ENCODE results near the gene LILRA5.
"Not testable (repeated sequence)": the region's sequence is repeated elsewhere in the genome, so short reads cannot be mapped to it uniquely, and the experiment has no call there.

The LILRA5 gene

DNA sequence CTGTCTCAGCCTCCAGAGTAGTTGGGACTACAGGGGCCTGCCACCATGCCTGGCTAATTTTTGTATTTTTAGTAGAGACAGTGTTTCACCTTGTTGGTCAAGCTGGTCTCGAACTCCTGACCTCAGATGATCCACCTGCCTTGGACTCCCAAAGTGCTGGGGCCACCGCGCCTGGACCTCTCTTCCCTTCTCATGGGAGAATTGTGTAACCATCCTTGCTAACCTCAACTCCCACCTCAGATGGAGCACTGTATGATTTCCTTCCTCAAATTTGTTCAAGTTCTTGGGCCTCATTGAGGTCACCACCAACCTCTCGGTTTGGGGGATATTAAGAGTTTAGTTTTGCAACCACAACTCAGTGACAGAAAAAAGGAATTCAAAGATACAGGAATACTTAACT, 10.7 kb downstream of the LILRA5 start:
- no peak for DNase-seq (ENCODE audit: low read depth)

DNA sequence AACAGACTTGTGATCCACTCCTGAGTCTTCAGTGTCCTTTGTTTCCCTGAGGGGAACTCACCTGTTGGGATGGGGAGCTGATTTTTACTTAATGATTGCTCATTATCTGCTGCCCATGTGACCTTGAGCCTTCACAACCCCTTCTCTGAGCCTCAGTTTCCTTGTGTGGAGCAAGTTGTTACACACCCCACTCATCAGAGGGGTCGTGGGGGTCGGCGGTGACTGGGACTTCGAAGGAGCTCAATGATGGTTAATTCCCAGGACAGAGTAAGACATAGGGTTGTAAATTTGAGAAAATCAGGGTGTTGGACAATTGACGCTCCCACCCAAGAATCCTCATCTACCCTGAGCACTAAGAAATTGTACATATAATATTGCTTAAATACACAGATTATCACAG, 13.5 kb downstream of the LILRA5 start:
- DNase-seq (ENCODE audit: low read depth): no peak

DNA sequence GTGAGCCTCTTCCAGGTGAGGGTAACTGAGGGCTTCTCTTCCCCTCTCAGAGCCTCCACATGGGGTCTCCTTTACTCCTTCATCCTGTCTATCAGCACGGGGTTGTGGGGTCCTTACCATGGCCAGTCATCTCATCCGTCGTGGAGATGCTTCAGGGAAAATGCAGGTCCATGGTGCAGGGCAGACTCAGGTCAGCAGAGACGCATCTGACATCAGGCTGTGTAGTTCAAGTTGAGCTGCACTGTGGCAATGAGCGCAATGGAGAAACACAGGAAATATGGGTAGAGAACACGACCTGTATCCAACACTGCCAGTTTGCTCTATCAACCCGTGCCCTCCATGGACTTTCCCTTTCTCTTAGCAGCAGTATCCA, 13.9 kb downstream of the LILRA5 start:
- DNase-seq (ENCODE audit: low read depth): no peak

DNA sequence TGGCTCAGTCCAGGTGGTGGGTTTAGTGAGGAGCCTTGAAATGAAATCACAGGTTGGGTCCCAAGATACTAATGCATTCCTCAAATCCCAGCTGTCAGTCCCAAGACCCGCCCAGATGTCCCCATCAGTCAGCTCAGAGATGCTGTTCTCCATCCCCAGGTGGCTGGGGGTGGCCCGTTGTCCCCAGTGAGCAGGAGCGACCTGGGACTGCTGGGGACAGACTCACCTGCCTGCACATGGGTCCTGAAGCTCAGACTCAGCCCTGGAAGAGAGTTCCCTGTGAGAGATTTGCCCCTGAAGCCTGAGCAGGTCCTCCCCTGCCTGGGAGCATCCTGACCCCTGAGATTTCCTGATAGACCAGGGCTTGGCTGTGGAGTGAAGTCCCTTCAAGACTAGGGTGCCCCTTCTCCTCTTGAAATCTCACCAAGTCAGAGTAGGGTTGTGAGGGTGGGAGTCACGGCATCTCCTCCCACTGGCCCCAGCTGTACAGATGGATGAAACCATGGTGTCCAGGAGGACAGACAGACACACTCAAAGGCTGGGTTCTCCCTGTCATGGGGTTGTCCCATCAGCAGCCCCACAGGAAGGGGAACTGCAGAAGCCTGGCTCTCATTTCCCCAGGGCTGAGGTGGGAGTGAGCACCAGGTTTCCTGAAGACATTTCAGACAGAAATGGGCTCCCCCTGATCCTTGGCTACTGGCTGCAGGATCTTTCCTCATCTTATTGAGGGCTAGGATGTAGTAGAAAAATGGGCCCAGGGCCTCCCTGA, 14.4 kb downstream of the LILRA5 start:
- DNase-seq (ENCODE audit: low read depth): no peak

DNA sequence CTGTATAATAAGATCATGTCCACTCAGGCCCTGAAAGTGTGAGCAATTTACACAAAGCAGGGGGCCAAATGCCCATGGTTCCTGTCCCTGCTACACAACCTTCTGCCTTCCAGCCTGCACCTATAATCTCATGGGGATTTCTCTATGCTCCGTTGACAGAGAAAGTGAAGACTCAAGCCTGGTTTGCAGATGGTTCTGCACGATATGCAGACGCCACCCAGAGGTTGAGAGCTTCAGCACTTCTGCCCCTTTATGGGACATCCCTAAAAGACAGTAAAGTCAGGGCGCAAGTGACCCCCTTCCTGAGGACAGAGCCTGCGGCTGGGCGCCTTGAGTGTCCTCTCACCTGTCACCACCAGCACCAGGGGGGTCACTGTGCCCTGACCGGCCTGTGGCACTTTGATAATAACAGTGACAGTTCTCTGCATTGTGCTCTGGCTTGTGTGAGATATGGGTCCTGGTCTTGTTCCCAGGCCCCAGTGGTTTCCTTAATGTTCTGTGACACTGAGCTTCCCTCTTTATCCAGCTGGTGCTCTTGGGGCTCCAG, 15.1 kb downstream of the LILRA5 start:
- DNase-seq (ENCODE audit: low read depth): no peak

DNA sequence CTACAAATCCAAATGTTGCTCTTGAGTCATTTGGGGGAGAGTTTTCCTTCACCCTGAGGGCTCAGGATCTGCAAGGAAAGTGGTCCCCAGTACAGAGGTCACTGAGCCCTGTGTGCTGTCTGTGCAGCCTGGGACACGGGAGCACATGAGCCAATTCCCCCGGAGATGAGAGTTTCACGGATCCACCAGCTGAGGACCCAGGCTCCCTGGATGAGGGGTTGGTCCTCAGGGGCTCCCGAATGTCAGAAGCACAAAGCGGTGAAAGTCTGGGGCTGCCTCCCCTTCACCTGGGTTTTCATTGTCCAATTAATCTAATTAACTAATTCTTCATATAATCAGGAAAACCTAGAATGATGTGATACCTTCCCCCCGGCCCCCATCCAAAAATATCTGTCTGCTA, 18.4 kb downstream of the LILRA5 start:
- DNase-seq (ENCODE audit: low read depth): no peak

DNA sequence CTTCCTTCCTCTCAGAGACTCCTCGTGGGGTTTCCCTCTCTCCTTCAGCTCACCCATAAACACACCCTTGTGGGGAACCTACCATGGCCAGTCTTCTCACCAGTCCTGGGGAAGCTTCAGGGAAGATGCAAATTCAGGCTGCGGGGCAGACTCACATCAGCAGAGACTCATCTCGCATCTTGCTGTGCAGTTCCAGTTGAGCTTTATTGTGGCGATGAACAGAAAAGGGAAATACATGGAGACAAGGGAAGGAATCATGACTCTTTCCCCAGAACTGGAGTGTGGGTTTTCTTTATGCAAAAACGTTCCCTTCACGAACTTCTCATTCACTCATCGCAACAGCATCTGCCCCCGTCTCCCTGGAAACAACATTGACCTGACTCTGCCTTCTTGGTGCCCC, 23.8 kb downstream of the LILRA5 start:
- not testable (repeated sequence) for DNase-seq (ENCODE audit: low read depth)

DNA sequence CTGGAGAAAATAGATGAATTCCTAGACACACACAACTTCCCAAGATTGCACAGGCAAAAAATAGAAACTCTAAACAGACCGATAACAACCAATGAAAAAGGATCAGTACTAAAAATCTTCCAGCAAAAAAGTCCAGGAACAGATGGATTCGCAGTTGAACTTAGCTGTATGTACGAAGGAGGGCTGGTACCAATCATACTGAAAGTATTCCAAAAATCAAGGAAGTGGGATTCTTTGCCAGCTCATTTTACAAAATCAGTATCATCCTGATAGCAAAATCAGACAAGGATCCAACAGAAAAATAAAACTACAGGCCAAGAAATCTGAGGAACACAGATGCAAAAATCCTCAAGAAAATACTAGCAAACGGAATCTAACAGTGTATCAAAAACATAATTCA, 25.5 kb downstream of the LILRA5 start:
- no peak for DNase-seq (ENCODE audit: low read depth)

DNA sequence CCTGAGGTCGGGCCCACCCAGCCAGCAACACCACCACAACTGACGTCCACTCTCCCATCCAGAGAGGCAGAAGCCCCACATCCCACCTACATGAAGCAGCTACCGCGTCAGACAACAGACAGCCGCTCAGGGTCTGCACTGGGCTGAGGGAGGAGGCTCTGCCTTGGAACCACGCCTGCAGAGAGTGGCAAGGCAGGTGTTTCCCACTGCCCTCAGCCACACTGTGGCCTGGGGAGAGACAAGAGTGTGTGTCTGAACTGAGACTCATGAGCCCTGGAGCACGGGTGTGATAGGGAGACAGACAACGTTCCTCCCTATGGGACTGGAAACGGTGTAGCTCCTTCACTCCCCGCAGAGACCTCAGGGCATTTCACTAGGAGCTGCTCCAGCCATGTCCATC, 26.7 kb downstream of the LILRA5 start:
- not testable (repeated sequence) for DNase-seq (ENCODE audit: low read depth)

DNA sequence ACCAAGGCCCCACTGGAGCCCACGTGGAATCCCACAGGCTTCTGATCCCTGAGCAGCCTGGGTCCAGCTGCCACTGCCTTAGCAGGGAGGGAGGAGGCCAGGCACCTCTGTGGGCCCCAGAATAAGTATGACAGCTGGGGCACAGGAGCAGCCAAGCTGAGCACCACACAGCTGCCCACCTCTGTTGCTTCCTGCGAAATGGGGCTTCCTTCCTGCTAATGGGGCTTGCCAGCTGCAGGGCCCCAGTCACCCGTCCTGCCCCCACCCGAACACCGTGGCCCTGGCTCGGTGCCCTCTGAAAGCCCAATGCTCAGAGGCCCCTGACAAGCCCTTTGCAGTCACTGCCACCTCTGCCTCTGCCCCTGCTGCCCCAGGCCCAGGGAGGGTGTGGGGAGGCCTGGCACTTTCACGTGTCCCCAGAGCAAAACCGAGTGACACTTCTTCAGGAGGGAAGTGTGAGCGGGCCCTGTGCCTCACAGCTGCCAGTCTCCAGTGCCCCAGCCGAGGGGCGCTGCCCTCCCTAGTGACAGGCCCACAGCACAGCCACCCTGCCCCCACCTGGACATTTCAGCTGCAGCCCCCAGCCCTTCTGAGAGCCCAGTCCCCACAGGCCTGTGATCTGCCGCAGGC, 27.4 kb downstream of the LILRA5 start:
- not testable (repeated sequence) for DNase-seq (ENCODE audit: low read depth)

DNA sequence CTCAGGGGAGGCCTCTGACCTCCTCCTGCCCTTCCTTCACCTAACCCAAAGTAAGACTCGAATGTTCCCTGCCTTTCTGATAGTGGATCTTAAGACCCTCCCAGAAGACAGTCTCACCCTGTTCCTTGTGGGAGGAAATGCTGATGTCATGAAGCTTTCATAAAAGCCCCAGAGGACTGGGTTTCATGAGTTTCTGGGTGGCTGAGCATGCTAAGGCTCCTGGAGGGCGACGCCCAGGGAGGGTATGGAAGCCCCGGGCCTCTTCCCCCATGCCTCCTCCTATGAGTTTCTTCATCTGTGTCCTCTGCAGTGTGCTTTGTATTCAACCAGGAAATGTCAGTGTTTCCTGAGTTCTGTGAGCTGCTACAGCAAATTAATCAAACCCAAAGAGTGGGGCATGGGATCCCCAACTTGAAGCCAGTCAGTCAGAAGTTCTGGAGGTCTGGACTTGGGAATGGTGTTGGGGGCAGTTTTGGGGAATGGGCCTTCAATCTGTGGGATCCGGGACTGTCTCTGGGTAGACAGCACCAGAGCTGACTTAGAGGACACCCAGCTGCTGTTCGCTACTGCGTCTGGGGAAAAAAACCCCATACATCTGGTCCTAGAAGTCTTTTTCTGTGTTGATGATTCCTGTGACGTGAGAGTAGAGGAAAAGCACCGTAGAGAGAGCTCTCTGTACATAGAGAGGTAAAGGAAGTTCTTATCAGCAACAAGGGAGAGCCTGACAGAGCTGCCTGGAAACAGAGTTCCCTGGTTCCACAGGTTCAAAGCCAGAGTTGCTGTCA, 30.1 kb downstream of the LILRA5 start:
- no peak for DNase-seq (ENCODE audit: low read depth)

DNA sequence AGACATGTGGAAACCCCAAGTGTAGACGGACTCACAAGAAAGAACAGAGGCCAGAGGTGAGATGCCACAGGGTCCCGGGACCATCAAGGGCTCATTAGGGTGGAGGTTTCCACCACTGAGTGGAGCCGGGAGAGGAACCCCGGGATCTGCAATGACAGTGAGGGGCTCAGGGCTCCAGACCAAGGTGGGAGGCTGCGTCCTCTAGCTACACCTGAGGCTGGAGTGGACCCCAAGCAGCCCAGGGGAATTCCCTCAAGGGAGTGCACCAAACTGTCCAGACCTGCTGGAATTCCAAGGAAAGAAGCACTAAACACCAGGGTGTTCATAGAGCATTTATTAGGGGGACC, 31.3 kb downstream of the LILRA5 start:
- DNase-seq (ENCODE audit: low read depth): not testable (repeated sequence)

DNA sequence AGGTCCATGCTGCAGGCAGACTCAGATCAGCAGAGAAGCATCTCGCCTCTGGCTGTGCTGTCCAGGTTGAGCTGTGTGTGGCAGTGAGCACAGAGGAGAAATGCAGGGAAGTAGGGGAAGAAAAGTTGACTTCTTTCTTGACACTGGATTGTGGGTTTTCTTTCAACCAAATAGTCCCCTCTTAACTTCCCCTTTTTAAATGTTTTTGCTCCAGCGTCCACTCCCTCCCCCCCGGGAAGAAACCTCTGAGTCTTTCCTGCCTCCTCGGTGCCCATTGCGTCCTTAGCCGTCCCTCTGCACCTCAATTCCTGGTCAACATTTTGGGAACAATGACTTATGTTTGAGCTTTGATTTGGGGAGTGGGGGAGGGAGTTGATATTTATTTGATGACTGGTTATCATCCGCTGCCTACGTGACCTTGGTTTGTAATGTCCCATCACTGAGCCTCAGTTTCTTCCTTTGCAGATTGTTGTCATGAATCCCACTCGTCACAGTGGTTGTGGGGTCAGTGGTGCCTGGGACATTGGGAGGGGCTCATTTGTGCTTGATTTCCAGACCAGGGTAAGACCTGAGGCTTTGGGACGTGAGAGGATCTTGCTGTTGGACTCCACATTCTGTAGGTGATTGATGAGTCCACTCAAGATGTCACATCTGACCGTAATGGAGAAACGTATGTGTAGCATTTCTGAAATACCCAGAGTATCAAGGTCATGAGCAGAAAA, 31.8 kb downstream of the LILRA5 start, which contains the start of gene LILRB2:
Gene LILRB2 (minus strand): TSS at position 104 of the 722 bp plus-strand sequence. CDS start 614 bp downstream, outside the sequence.
- DNase-seq (ENCODE audit: low read depth): no peak

DNA sequence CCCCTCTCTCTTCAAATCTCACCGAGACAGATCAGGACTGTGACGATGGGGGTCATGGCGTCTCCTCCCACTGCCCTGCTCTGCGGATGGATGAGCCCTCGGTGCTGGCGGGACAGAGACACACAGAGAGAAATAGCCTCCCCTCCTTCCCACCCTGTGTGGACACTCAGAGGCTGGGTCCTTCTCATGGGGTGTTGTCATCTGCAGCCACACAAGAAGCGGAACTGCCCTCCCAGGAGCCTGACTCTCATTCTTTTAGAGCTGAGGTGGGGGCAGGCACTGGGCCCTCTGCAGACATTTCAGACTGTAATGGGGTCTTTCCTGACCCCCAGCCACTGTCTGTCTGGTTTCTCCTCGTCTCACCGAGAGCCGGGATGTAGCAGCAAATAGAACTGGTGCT, 32.5 kb downstream of the LILRA5 start:
- not testable (repeated sequence) for DNase-seq (ENCODE audit: low read depth)

DNA sequence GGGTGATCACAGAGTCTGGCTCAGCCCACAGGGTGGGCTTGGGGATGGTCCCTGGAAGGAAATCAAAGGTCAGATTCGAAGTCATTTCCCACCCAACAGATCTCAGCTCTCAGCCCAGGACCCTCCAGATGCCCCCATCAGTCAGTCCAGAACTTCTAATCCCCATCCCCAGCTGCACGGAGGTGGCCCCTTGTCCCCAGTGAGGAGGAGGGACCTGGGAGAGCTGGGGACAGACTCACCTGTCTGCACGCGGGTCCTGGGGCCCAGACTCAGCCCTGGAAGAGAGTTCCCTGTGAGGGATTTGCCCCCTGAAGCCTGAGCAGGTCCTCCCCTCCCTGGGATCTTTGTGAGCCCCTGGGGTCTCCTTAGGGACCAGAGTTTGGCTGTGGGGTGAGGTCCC, 32.9 kb downstream of the LILRA5 start:
- not testable (repeated sequence) for DNase-seq (ENCODE audit: low read depth)

DNA sequence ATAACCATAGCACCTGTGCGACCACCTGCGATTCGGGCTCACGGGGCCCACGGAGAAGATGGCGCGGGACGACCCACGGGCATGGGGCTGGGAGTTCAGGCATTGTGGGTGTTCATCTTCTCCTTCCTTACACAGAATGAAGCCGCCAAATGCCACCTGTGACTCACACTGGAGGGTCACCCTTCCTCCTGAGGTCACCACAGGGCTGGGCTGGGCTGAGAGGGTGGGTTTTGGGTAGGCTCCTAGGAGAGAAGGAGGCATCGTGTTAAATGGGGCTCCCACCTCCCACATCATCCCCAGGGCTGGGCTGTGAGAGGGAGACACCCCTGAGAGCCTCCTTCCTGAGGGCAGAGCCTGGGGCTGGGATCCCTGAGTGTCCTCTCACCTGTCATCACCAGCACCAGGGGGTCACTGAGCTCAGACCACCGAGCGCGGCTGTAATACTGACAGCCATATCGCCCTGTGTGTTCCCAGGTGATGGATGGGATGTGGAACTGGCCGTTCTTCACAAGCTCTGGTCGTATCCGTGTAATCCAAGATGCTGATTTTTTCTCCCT, 33.5 kb downstream of the LILRA5 start:
- no peak for DNase-seq (ENCODE audit: low read depth)

DNA sequence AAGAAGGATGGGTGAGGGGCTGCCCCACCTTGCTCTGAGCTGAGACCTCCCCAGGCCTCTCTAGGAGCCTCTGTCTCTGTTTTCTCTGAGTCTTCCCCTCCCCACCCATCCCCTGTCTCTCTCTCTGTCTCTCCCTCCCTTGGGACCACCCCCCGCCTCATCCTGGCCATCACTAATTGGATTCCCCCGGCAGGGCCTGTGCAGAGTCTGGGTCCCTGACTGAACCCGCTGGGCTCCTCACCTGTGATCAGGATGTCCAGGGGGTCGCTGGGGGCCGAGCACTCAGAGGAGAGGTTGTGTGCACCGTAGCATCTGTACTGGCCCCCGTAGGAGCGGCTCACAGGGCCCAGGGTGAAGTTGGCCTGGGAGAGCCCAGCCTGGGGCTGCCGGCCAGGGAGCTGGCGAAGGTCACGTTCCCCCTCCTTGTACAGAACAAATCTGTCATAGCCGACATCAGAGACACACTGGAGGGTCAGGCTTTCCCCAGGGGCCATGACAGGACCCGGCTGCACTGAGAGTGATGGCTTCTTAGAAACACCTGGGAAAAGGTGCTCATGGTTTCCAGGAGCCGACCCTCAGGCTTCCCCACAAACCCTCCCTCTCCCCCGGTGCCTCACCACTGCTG, 34.3 kb downstream of the LILRA5 start:
- not testable (repeated sequence) for DNase-seq (ENCODE audit: low read depth)

DNA sequence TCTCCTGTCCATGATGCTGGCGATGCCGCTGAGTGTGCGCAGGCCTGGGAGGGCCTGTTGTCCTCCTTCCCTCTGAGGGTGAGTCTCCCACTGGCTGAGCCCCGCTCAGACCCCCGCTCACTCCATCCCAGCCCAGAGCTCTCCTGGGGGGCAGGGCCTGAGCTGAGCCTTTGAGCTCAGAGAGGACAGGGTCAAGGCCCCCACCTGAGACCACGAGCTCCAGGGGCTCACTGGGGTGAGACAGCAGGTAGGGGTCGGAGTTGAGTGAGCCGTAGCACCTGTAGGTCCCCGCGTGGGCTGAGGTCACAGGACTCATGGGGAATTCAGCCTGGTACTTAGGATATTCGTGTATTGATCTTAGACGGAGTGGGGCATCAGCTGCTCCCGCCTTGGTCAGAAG, 34.9 kb downstream of the LILRA5 start:
- not testable (repeated sequence) for DNase-seq (ENCODE audit: low read depth)

DNA sequence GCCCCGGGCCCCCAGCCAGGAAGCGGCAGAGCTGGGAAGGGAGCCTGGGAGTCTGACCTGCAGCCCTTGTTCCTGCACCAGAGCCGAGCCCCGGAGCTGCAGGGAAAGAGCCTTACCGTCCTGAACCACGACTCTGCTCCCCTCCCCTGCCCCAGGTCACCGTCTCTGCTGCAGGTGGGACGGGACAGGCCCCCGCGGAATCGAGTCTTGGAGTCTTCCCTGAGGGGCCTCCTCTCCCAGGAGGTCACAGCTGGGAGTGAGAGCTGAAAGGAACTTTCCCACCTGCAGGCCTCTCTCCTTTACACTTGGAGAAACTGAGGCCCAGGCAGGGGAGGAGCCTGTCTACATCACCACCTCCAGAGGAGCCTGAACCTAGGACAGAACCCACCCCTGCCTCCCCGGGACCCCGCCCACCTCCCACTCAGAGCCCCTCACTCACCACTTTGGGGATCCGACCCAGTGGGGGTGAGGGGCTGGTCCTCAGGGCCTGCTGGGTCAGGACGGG, 35.8 kb downstream of the LILRA5 start:
- not testable (repeated sequence) for DNase-seq (ENCODE audit: low read depth)

DNA sequence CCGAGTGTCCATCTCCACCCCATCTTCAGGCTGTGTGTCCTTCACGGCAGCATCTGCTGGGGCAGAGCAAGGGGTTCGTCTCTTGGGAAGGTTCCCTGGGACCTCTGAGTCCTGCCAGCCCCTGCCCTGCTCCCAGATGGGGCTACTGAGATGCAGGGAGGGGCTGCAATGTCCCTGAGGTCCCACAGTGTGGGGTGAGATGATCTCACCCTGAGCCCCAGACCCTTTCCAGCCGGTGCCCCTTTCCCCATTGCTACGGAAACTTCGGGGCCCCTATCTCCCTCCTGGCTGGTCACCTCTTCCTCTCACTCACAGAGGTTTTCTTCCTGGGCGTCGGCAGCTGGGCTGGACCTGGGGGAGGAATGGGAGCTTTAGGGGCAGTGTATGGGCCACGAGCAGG, 37.0 kb downstream of the LILRA5 start:
- no peak for DNase-seq (ENCODE audit: low read depth)

DNA sequence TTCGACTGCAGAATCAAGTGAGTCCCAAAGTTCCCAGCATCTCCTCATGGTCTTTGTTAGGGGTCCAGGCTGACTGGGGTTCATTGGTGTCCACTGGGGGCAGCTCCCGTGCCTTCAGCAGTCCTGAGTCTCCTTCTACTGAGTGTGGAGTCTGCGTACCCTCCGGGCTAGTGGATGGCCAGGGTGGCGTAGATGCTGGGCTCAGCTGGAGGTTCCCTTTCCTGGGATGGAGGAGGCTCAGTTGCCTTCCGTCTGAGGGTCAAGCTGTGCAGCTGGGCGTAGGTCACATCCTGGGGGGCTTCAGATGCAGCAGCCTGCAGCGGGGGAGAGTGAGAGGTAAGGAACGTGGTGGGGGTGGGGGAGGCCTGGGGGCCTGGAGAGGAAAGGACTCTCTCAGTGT, 38.5 kb downstream of the LILRA5 start:
- DNase-seq (ENCODE audit: low read depth): not testable (repeated sequence)
